Loucy (cell line): Measurements from ENCODE around the gene CD4.

ENCODE experiments used
- EZH2phosphoT487 ChIP-seq: fragments of 200-600 bp; IDR thresholded peaks from 2 replicates; pipeline ENCODE4 v1.6.1; 2018; ENCODE audit warnings: antibody characterized with exemption, mild to moderate bottlenecking, moderate library complexity, borderline replicate concordance
- TF ChIP-seq, protein P1 (sequence below): fragments of 200-600 bp; sonication (generic); conservative IDR thresholded peaks from 2 replicates; pipeline ENCODE4 v1.5.1; 2014; ENCODE audit warnings: mild to moderate bottlenecking, antibody characterized with exemption, low read length

DNA sequence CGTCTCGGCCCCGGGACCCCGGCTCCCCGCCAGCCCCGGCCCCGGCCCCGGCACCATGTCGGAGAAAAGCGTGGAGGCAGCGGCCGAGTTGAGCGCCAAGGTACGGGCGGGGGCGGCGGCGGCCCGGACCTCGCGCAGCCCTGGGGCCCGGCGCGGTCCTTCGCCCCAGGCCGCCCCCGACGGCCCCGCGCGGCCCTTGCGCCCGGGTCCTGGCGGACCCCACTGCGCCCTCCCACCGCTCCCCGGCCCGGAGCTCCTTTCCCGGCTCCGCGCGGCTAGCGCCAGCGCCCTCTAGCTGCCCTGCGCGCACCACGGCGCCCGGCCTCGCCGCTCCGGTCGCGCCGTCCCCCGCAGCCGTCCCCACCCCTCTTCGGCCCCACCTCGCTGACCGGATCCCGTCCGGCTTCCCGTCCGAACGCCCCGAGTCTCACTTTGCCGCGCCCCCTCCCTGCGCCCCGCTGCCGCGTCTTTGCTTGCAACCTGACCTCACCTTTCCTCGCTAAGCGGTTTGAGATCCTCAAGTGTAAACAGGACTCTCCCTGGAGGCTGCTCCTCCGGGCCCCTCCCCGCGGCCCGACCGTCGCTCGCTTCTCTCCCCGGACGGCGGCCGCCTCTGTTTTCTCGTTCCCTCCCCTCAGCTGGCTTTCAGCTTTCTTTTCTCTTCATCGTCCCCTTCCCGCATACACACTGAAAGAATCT, 22.5 kb upstream of the CD4 start:
- TF ChIP-seq, protein P1, sequence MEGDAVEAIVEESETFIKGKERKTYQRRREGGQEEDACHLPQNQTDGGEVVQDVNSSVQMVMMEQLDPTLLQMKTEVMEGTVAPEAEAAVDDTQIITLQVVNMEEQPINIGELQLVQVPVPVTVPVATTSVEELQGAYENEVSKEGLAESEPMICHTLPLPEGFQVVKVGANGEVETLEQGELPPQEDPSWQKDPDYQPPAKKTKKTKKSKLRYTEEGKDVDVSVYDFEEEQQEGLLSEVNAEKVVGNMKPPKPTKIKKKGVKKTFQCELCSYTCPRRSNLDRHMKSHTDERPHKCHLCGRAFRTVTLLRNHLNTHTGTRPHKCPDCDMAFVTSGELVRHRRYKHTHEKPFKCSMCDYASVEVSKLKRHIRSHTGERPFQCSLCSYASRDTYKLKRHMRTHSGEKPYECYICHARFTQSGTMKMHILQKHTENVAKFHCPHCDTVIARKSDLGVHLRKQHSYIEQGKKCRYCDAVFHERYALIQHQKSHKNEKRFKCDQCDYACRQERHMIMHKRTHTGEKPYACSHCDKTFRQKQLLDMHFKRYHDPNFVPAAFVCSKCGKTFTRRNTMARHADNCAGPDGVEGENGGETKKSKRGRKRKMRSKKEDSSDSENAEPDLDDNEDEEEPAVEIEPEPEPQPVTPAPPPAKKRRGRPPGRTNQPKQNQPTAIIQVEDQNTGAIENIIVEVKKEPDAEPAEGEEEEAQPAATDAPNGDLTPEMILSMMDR, result peak; percentile 59
- no peak for TF ChIP-seq EZH2phosphoT487
